ENCODE results near the gene BAK1.
A peak's percentile ranks its signal among the peaks of the same experiment; 100 is the strongest.

Gene BAK1

DNA sequence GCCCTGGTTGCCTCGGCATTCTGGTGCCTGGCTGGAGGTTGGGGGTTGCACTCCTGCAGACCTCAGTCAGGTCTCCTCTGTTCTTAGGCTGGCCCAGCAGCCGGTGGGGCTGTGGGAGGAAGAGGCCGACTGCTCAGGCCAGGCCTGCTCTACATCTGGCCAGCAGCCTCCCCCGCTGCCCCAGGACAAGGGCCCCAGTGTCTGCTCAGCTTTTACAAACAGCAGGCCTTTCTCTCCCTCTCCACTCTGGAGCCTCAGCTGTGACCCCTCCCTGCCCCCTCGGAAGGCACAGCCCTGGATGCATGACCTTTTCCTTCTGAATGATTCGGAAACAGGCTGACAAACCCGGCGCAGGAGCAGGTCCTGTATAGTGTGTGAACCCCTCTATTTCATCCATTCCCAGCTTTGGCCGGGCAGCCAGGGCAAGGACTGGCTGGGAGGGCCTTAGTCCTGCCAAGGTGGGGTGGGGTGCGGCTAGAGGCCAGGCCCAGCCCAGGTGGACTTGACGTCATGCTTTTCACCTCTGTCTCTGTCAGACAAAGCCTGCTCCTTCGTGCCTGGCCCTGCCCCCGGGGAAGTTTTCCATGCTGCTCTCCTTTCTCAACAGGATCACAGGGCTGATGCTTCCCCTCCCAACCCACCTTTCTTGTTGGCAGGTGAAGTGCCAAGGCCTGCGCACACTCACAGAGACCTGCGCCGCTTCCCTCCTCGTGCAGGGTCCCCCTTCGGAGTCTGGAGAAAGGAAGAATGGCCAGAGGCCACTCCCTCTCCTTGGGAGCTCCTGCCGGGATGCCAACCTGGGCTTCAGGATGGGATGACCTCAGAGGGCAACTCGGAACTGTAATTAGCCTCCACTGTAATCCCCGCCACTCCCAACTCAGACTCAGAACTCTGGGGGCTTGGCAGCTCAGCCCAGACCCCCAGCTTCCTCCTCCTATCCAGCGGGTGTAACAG, 31.0 kb upstream of the BAK1 start:
- Histone ChIP-seq H3K27ac (peak overlapping the region in 3 of 11 experiments; percentile 17 to 63 (median 27); a peak in 4 of 22 replicates), H3K4me1 (peaks cover 10 to 68% (median 53%) of the 10 kb centered on the region in 10 experiments), H3K9ac (peak overlapping the region in 2 of 11 experiments; percentile 33 to 55; a peak in 6 of 22 replicates), H4K20me1 (no peaks in the 10 kb centered on the region), H3K27me3 (no peaks in the 10 kb centered on the region), H3K4me3 (no peak overlapping the region), H3K36me3 (no peaks in the 10 kb centered on the region), H3K9me3 (replicated peaks in 1 of 11) (peaks cover 0 to 5% (median 0%) of the 10 kb centered on the region in 11 experiments; a peak in 2 of 22 replicates), H3K4me2 (peak overlapping the region in 9 of 11 experiments; percentile 70 to 89 (median 84); a peak in 17 of 22 replicates)
- TF ChIP-seq Cebpa-rat (IDR thresholded peaks at IDR 0.05), result no peak

DNA sequence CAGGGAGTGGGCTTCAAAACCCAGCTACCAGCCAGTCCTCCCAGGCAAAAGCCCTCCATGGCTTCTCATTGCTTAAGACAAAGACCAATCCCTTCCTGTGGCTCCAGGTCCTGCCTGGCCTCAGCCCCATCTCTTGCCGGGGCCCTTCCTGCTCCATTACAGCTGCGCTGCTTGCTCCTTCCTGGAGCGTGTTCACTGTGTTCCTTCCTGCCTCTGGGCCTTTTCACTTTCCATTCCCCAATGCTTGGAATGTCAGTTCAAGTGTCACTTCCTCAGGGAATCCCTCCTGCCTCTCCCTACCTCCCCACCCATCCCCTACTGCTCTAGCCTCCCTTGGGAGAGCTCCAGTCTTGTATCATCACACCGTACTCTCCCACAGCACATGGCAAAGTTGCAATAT, 30.0 kb upstream of the BAK1 start:
- Histone ChIP-seq H3K27ac (peak overlapping the region in 7 of 11 experiments; percentile 15 to 63 (median 27); a peak in 11 of 22 replicates), H4K20me1 (no peaks in the 10 kb centered on the region), H3K36me3 (no peaks in the 10 kb centered on the region), H3K4me1 (peaks cover 15 to 66% (median 59%) of the 10 kb centered on the region in 10 experiments), H3K9me3 (replicated peaks in 1 of 11) (peaks cover 0 to 5% (median 0%) of the 10 kb centered on the region in 11 experiments; a peak in 2 of 22 replicates), H3K27me3 (no peaks in the 10 kb centered on the region), H3K4me2 (peak overlapping the region; percentile 58 to 89 (median 78)), H3K4me3 (no peak overlapping the region), H3K9ac (peak overlapping the region in 4 of 11 experiments; percentile 33 to 55 (median 38); a peak in 7 of 22 replicates)
- no peak for TF ChIP-seq Cebpa-rat (IDR thresholded peaks at IDR 0.05)

DNA sequence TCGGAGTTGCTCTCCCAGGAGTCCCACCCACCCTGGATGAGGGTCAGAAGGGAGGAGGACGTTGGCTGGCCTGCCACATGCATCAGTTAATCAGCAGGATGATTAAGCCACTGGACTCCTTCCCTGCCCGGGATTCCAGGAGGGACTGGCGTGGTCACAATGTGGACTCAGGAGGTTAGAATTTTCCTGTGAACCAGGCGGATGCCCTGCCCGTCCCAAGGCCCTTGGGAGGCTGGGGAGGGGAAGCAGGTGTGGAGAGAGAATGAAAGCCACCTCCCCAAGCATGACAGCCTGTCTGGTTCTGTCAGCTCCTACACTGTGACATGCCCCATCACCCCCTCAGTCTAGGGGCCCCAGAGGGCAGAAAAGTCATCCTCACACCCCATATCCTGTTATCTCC, 29.5 kb upstream of the BAK1 start:
- H3K9ac ChIP-seq, result peak overlapping the region in 5 of 11 experiments; percentile 28 to 55 (median 34); a peak in 9 of 22 replicates
- H3K4me2 ChIP-seq, result peak overlapping the region; percentile 58 to 89 (median 78)
- H3K4me3 ChIP-seq, result peak overlapping the region in 1 of 10 experiments; percentile 14; a peak in 1 of 20 replicates
- peaks cover 20 to 66% (median 61%) of the 10 kb centered on the region in 10 experiments for H3K4me1 ChIP-seq
- H3K27ac ChIP-seq, result peak overlapping the region in 7 of 11 experiments; percentile 15 to 63 (median 27); a peak in 11 of 22 replicates
- no peak for TF ChIP-seq Cebpa-rat (IDR thresholded peaks at IDR 0.05)
- H3K27me3 ChIP-seq, result no peaks in the 10 kb centered on the region
- H3K9me3 ChIP-seq (replicated peaks in 1 of 11), result peaks cover 0 to 5% (median 0%) of the 10 kb centered on the region in 11 experiments; a peak in 2 of 22 replicates
- no peaks in the 10 kb centered on the region for H3K36me3 ChIP-seq
- no peaks in the 10 kb centered on the region for H4K20me1 ChIP-seq

DNA sequence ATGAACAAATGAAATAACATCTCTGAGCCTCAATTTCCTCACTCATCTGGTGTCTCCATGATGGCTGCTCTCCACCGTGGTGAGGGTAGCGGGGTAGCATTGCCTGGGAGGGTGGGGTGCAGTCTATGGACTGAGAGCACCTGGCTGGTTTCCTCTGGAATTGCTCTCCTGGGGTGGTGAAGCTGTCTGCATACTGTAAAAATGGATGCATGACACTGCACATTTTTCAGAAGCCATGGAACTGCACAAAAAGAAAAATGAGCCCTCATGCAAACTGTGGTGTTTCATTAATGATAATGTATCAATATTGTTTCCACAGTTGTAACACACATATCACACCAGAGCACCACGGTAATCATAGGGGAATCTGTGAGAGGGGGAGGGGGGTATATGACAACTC, 28.9 kb upstream of the BAK1 start:
- H3K27me3 ChIP-seq, result no peaks in the 10 kb centered on the region
- TF ChIP-seq Cebpa-rat (IDR thresholded peaks at IDR 0.05), result no peak
- peaks cover 0 to 5% (median 0%) of the 10 kb centered on the region in 11 experiments; a peak in 2 of 22 replicates for H3K9me3 ChIP-seq (replicated peaks in 1 of 11)
- peak overlapping the region in 10 of 11 experiments; percentile 58 to 89 (median 81); a peak in 19 of 22 replicates for H3K4me2 ChIP-seq
- H3K4me1 ChIP-seq, result peaks cover 26 to 67% (median 61%) of the 10 kb centered on the region in 10 experiments
- H4K20me1 ChIP-seq, result no peaks in the 10 kb centered on the region
- no peaks in the 10 kb centered on the region for H3K36me3 ChIP-seq
- H3K27ac ChIP-seq, result peak overlapping the region in 4 of 11 experiments; percentile 22 to 63 (median 56); a peak in 6 of 22 replicates
- H3K4me3 ChIP-seq, result no peak overlapping the region
- peak overlapping the region in 3 of 11 experiments; percentile 33 to 55 (median 34); a peak in 3 of 22 replicates for H3K9ac ChIP-seq

DNA sequence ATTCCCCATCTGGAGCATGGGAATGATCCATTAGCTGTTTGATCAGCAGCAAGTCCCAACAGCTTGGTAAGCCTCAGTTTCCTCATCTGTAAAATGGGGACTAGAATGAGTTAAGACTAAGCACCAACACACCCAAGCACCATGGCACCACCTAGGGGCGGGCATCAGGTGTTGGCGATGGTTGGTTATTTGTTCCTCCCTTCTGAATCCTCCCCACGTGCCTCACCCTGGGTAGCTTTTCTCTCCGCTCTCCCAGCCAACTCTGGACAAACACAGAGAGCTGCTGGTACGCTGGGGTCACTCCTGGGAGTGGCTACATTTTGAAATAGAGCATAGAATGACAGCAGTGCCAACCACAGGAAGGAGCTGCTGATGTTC, 27.7 kb upstream of the BAK1 start:
- H3K9ac ChIP-seq, result no peak overlapping the region
- peaks cover 0 to 5% (median 0%) of the 10 kb centered on the region in 11 experiments; a peak in 2 of 22 replicates for H3K9me3 ChIP-seq (replicated peaks in 1 of 11)
- H3K27me3 ChIP-seq, result no peaks in the 10 kb centered on the region
- no peaks in the 10 kb centered on the region for H4K20me1 ChIP-seq
- H3K4me1 ChIP-seq, result peaks cover 28 to 54% (median 49%) of the 10 kb centered on the region in 10 experiments
- H3K36me3 ChIP-seq, result no peaks in the 10 kb centered on the region
- H3K27ac ChIP-seq, result 0 out of 22 replicates have a peak overlapping the region, but pooled peaks of 1 of the 11 experiments have one; percentile 63
- no peak overlapping the region for H3K4me3 ChIP-seq
- no peak for TF ChIP-seq Cebpa-rat (IDR thresholded peaks at IDR 0.05)
- peak overlapping the region in 8 of 11 experiments; percentile 70 to 89 (median 81); a peak in 13 of 22 replicates for H3K4me2 ChIP-seq

DNA sequence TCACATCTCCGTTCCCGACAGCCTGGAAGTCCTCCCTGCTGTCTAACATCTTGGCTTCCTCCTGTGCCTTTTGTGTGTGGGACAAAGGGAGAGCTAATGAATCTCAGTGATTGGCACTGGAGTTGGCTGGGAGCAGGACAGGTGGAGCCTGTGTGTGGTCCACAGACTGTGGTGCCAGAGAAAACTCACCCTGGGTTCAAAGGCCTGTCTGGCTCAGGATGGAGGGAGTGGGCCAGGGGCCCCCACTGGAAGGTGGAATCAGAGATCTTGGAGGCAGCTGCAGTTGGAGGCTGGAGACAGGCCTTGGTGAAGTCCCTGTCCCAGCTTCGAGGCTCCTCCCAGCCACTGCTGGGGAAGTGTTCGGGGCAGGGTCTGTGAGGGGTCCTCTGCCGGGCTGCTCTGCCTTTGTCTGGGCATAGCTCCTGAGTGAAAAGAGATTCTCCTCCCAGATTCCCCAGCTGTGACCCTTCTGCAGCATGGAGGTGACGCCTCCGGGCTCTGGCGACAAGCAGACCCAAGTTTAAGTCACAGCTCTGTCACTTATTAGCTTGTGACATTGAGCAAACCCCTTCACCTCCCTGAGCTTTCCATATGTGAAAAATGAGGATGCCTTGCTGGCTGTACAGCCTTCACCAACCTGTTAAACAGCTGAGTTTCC, 27.2 kb upstream of the BAK1 start:
- no peaks in the 10 kb centered on the region for H3K27me3 ChIP-seq
- H3K9ac ChIP-seq, result no peak overlapping the region
- H3K4me1 ChIP-seq, result peaks cover 28 to 54% (median 45%) of the 10 kb centered on the region in 10 experiments
- H3K27ac ChIP-seq, result no peak overlapping the region
- H3K9me3 ChIP-seq (replicated peaks in 1 of 11), result peaks cover 0 to 4% (median 0%) of the 10 kb centered on the region in 11 experiments; a peak in 2 of 22 replicates
- H4K20me1 ChIP-seq, result no peaks in the 10 kb centered on the region
- H3K4me2 ChIP-seq, result no peak overlapping the region
- H3K4me3 ChIP-seq, result no peak overlapping the region
- no peaks in the 10 kb centered on the region for H3K36me3 ChIP-seq
- no peak for TF ChIP-seq Cebpa-rat (IDR thresholded peaks at IDR 0.05)

DNA sequence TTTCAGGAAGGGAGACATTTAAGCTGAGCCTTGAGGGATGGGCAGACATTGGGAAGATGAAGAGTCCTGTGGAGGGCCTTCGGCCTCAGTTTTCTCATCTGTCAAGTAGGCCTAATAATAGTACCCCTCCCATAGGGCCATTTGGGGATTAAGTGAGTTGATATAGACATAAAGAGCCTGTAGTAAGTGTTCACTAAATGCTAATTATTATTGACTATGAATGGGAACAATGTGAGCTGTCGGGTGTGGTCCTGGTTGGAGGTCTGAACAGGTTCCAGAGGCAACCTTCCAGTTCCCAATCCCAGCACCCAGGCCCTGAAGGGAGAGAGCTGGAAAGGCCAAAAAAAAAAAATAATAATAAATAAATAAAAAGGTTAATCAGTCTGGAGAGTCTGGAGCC, 26.6 kb upstream of the BAK1 start:
- Histone ChIP-seq H3K27me3 (no peaks in the 10 kb centered on the region), H3K9me3 (replicated peaks in 1 of 11) (no peaks in the 10 kb centered on the region), H3K9ac (no peak overlapping the region), H3K4me3 (no peak overlapping the region), H3K27ac (no peak overlapping the region), H3K4me1 (peaks cover 28 to 54% (median 40%) of the 10 kb centered on the region in 10 experiments), H3K4me2 (no peak overlapping the region), H4K20me1 (no peaks in the 10 kb centered on the region), H3K36me3 (no peaks in the 10 kb centered on the region)
- TF ChIP-seq Cebpa-rat (IDR thresholded peaks at IDR 0.05), result no peak

DNA sequence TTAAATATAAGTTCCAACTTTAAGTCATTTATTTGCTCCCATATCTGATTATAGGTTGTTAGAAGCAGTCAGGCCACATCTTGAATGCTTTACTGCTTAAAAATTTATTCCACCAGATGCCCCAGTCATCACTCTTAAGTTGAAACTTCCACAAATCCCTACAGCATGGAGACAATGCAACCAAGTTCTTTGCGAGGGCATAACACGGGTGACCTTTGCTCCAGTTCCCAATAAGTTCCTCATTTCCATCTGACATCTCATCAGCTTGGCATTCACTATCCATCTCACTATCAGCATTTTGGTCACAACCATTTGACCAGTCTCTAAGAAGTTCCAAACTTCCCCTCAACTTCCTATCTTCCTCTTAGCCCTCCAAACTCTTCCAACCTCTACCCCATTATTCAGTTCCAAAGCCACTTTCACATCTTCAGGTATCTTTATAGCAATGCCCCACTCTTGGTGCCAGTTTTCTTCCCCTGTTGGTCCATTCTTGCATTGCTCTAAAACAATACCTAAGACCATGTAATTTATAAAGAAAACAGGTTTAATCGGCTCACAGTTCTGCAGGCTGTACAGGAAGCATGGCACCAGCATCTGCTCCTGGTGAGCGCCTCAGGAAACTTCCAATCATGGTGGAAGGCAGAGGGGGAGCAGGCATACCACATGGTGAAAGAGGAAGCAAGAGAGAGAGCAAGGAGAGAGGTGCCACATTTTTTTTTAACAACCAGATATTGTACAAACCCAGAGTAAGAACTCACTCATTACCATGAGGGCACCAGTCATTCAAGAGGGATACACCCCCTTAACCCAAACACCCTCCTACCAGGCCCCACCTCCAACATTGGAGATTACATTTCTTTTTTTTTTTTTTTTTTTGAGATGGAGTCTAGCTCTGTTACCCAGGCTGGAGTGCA, 25.1 kb upstream of the BAK1 start:
- H3K9ac ChIP-seq, result no peak overlapping the region
- H3K9me3 ChIP-seq (replicated peaks in 1 of 11), result peaks cover 0 to 6% (median 0%) of the 10 kb centered on the region in 11 experiments; a peak in 1 of 22 replicates
- peak overlapping the region in 5 of 11 experiments; percentile 43 to 60 (median 50); a peak in 9 of 22 replicates for H3K4me2 ChIP-seq
- no peaks in the 10 kb centered on the region for H4K20me1 ChIP-seq
- H3K27ac ChIP-seq, result peak overlapping the region in 1 of 11 experiments; percentile 14; a peak in 1 of 22 replicates
- H3K27me3 ChIP-seq, result no peaks in the 10 kb centered on the region
- no peaks in the 10 kb centered on the region for H3K36me3 ChIP-seq
- TF ChIP-seq Cebpa-rat (IDR thresholded peaks at IDR 0.05), result no peak
- peaks cover 28 to 43% (median 33%) of the 10 kb centered on the region in 10 experiments for H3K4me1 ChIP-seq
- no peak overlapping the region for H3K4me3 ChIP-seq
